CD4-positive, alpha-beta T cell treated with Interleukin-4 for 1 hour (primary cell): Measurements from ENCODE around the gene DTHD1.

Experiments used
- DNase-seq, 2 donors: peaks; one replicate each; pipeline ENCODE4 v3.0.0-alpha.2; 2020 to 2022

Gene DTHD1

DNA sequence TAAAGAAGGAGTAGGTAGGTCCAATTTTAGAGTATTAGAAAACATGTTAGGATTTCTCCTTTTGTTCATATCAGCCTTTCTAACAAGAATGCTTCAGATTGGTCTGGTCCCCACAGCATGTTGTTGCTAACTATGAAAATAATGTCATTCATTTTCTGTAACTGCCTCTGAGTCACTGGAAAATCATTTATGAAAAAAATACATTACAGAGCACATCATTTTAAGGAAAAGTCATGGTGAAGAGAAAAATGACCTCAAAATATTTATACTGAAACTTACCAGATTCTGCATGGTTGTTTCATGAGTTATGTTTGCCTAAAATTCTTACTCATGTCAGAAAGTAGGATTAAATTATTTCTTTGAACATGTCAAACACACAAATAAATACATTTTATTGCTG is 35.2 kb downstream of the DTHD1 start:
- no peak for DNase-seq

GRCh38 chr4:36317721-36318120 is 36.3 kb downstream of the DTHD1 start:
- DNase-seq: peak in 1 of 2 donors; percentile 35

GRCh38 chr4:36320117-36320896 is 38.9 kb downstream of the DTHD1 start:
- DNase-seq: no peak

GRCh38 chr4:36321176-36321575 is 39.8 kb downstream of the DTHD1 start:
- no peak for DNase-seq

- peak; percentile 73 to 86 for DNase-seq
Measured at GRCh38 chr4:36322921-36323354, 41.5 kb downstream of the DTHD1 start.

DNA sequence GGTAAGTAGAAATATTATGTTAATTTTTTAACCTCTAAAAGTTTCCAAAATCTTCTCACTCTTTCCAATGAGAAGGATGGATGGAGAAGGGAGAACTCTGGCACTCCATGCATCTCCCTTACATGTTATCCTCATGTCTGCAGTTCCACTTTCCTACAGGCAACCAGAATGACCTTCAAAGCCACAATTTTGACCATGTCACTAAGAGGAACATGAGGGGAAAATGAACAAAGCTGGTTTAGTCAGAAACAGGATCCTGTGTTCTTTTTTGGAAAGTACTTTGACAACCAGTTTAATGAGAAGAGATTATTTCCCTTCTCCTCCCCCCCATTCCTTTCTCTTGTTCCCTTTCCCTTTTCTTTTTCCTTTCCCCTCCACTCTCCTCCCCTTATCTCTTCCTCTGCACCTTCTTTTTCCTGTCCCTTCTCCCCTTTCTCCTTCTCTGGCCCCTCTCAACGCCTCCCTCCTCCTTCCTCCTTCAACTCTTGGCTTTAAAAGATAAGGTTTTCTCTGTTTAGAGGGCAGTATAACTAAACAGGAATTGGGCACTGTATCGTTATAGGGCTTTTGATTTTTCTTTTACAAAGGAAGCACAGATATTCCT is 42.5 kb downstream of the DTHD1 start:
- DNase-seq: peak in 1 of 2 donors; percentile 30

DNA sequence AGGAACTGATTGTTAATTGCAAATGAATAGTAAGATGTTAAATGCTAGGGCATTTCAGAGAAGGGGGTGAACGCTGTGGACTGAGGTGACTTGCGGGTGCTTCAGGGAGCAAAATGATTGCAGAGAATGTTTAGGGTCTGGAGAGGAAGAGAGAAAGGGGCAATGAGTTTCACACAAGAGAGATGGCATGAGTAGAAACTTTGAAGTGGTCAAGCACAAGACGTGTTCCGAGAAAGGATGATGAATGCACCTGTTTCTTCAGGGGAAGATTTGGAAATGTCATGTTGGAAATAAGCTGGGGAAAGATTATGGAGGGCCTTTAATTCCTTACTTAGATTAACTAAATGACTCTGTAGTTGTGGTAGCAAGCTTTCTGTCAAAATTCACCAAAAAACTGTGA is 43.4 kb downstream of the DTHD1 start:
- DNase-seq: no peak

GRCh38 chr4:36325499-36325898 is 44.1 kb downstream of the DTHD1 start:
- peak; percentile 66 to 70 for DNase-seq

DNA sequence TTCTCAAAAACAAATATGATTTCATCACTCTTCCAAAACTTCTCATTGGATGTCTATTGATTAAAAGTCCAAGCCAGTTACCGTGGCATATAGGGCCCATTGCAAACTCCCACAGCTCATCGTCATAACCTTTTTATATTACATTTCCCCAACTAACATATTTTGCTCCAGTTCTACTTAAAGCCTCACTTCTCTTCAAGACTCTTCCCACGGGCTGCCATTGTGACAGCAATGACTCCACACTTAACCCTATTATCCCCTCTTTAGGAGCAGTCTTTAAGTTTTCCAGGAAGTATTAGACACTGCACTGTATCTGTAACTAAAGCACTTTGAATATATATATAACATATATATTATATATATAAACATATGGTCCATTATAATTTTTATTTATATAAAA is 44.5 kb downstream of the DTHD1 start:
- DNase-seq: no peak

GRCh38 chr4:36326476-36327029 is 45.1 kb downstream of the DTHD1 start:
- DNase-seq: no peak

DNA sequence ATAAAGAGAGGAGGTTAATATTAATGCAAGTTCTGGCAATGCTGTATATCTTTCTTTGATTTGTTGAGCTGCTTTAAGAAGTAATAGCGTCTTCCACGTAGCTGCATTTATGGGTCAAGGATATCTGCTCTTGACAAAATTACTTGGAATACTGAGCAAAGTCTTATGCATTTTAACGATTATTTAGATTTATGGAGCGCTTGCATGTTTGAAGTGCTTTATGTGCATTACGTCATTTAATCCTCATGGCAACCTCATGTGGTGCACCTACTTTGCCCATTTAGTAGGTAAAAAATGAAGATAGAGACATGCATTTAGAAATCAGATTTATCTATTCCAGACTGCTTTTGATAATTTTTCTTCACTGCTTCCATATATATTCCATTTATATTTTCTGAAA is 46.0 kb downstream of the DTHD1 start:
- no peak for DNase-seq

- DNase-seq: no peak
Measured at GRCh38 chr4:36328130-36328529, 46.7 kb downstream of the DTHD1 start.

GRCh38 chr4:36329228-36329627 is 47.8 kb downstream of the DTHD1 start:
- no peak for DNase-seq

- DNase-seq: no peak
Measured at GRCh38 chr4:36330796-36331195, 49.4 kb downstream of the DTHD1 start.

DNA sequence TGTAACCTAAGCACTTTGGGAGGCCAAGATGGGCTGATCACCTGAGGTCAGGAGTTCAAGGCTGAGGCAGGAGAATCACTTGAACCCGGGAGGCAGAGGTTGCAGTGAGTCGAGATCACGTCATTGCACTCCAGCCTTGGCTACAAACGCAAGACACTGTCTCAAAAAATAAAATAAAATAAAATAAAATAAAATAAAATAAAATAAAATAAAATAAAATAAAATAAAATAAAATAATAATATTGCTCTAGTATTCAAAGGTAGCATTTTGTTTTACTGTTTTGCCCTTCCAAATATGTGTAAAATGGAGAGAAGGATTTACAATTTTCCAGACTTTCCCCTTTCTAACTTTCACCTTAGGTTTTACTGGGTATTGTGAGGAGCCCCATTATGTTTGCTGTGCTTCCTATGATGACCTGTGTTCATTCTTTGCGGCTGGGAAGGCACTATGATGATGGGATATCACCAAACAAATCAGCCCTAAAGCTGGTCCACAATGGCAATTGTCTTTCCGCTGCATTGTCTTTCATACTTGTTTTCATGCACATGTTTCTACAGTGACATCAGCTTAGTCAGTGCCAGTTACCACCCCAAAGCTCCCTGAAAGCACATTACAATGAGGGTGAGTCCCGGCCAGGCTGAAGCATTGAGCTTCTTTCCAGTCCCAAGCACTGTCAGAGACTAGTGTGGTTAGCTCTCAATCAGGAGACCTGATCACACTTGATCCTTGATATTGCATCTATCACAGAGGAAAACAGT is 50.8 kb downstream of the DTHD1 start:
- no peak for DNase-seq

DNA sequence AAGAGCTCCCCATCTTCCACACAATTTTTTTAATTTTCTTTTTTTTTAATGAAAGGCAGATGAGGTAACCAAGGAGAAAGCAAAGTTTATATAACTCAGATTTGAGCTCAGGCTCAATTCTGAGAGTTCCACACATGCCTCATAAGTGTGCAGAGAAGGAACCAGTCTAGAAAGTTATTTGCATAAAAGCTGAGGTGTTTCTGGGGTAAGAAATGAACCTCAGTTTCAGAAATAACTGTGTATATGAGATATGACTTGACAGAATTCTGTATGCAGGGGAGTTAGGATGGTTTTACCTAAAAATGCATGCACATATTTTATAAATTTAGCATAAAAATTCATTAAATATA is 51.3 kb downstream of the DTHD1 start:
- DNase-seq: no peak

GRCh38 chr4:36333303-36333877 is 52.0 kb downstream of the DTHD1 start:
- DNase-seq: no peak

DNA sequence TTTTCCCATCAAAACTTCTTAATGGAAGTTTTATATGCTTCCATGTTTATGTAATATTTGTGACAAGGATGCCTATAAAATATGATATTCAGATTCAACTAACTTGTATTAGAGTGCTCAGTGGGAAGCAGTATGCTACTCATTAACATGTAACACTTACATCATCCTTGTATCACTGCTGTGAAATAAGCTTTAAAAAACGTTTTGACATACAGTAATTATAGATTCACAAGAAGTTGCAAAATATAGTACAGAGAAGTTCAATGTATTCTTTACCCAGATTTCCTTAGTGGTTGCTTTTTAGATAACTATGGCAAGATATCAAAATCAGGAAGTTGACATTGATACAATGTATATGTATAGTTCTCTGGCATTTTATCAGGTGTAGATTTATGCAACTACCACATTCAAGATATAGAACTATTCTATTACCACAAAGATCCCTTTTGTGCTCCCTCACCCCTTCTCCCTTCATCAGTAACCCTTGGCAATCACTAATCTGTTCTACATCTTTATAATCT is 56.3 kb downstream of the DTHD1 start:
- no peak for DNase-seq

DNA sequence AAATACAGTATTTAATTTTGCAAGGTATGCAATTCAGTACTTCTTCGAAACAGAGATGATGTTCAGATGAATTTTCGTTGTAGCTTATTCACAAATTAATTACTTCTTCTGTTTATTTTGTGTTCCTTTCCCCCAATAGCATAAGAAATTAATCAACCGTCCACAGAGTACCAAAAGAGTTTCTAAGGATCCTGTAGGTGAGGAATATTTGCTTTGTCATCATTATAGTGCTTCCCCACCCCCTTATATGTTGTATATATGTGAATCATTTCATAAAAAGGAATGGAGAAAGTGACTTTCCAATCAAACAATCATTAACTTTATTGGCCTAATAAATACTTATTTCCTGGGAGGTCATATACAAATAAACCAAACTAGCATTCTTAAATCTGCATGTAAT is 57.6 kb downstream of the DTHD1 start:
- no peak for DNase-seq

GRCh38 chr4:36341936-36342335 is 60.5 kb downstream of the DTHD1 start:
- DNase-seq: no peak

DNA sequence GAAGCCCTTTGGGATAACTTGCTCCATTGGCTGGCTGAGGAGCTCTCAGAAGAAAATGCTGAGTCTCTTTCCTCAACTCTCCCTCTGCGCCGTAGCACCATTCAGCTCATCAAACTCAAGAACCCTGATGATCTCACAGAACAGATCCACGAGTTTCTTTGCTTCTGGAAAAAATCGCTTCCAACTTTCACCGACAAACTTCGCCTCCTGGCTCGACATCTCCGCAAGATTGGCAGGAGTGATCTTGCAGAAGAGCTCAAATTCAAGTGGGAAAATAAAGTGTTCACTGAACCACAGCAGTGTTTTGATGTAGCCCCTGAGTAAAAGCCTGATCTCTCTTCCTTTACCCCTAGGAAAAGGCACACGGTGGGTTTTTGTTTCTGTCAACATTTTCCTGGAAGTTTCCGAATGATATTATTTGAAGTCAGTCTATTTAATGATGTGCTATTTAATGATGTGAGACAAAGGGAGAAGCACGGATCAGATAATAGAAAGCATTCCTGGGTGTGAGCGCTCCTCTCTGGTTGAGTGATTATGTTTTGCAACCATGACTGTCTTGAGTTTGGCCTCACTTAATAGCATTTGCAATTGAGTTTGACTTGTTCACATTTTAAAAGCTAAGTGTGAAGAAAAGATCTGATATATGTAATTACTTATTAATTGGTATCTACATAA is 62.2 kb downstream of the DTHD1 start:
- DNase-seq: no peak

GRCh38 chr4:36348403-36348938 is 67.1 kb downstream of the DTHD1 start:
- peak; percentile 22 to 35 for DNase-seq
